Measurements from ENCODE around the gene SERPINB6. TPM values are rescaled to one million over a fixed set of nuclear protein-coding genes. Genes with fewer than 3 reads are reported as not detected.

SERPINB6 gene
- polyA plus RNA-seq, 1 donor (not counting 4 experiments of a cell fraction or from before 2014, with no cell fraction given): 66.4 TPM

- Histone ChIP-seq H3K27me3 (ENCODE audit: control insufficient read depth, extremely low read depth, insufficient read depth, low read length) (no peaks in the 10 kb centered on the region), H3K27ac (ENCODE audit: control insufficient read depth, insufficient read depth, low read length) (no peak overlapping the region), H3K9ac (ENCODE audit: control insufficient read depth, extremely low read depth, insufficient read depth, low read length) (no peak overlapping the region), H2AFZ (ENCODE audit: control insufficient read depth, low read length) (no peak overlapping the region), H3K4me2 (ENCODE audit: control insufficient read depth, extremely low read depth, insufficient read depth, low read depth, low read length) (no peak overlapping the region), H4K20me1 (ENCODE audit: control insufficient read depth, extremely low read depth, insufficient read depth, low read length) (no peaks in the 10 kb centered on the region), H3K79me2 (ENCODE audit: control insufficient read depth, insufficient read depth, low read length) (no peaks in the 10 kb centered on the region), H3K36me3 (ENCODE audit: control insufficient read depth in 2 of 2, extremely low read depth in 1 of 2, insufficient read depth in 2 of 2, low read length in 2 of 2) (peaks cover 11 to 12% of the 10 kb centered on the region in 2 experiments), H3K4me1 (ENCODE audit: control insufficient read depth, extremely low read depth, insufficient read depth, low read length) (no peaks in the 10 kb centered on the region), H3K9me1 (ENCODE audit: control insufficient read depth, extremely low read depth, insufficient read depth, low read length) (no peaks in the 10 kb centered on the region), H3K9me3 (ENCODE audit: control insufficient read depth, low read depth, low read length) (no peaks in the 10 kb centered on the region), H3K4me3 (ENCODE audit: control insufficient read depth in 2 of 3, extremely low read depth in 1 of 3, insufficient read depth in 2 of 3, low read depth in 1 of 3, low read length in 3 of 3) (no peak overlapping the region)
- DNase-seq (ENCODE audit: low read depth, low spot score) (no peak), FAIRE-seq (no peak)
- TF ChIP-seq EZH2 (IDR thresholded peaks at IDR 0.05; ENCODE audit: low read length) (no peak), CTCF (optimal IDR thresholded peaks at IDR 0.05 in 1 of 3, IDR thresholded peaks at IDR 0.05 in 1 of 3, conservative IDR thresholded peaks at IDR 0.05 in 1 of 3; ENCODE audit: extremely low read depth in 1 of 3, insufficient read depth in 2 of 3, low read length in 3 of 3) (no peak)
- dilution Hi-C loops (cut with MboI; ENCODE audit: extremely low pct_ligation_motif_present, low sequenced_read_pairs): no loop called here
These were observed 36.2 kb upstream of the SERPINB6 start for GRCh38 chr6:3007571-3007970.

GRCh38 chr6:3006476-3006875 is 35.1 kb upstream of the SERPINB6 start:
- Histone ChIP-seq H3K9me3 (ENCODE audit: control insufficient read depth, low read depth, low read length) (no peaks in the 10 kb centered on the region), H3K9ac (ENCODE audit: control insufficient read depth, extremely low read depth, insufficient read depth, low read length) (no peak overlapping the region), H3K9me1 (ENCODE audit: control insufficient read depth, extremely low read depth, insufficient read depth, low read length) (no peaks in the 10 kb centered on the region), H3K4me2 (ENCODE audit: control insufficient read depth, extremely low read depth, insufficient read depth, low read depth, low read length) (no peak overlapping the region), H2AFZ (ENCODE audit: control insufficient read depth, low read length) (no peak overlapping the region), H3K36me3 (ENCODE audit: control insufficient read depth in 2 of 2, extremely low read depth in 1 of 2, insufficient read depth in 2 of 2, low read length in 2 of 2) (peaks cover 9 to 11% of the 10 kb centered on the region in 2 experiments), H3K27me3 (ENCODE audit: control insufficient read depth, extremely low read depth, insufficient read depth, low read length) (no peaks in the 10 kb centered on the region), H3K27ac (ENCODE audit: control insufficient read depth, insufficient read depth, low read length) (no peak overlapping the region), H3K4me1 (ENCODE audit: control insufficient read depth, extremely low read depth, insufficient read depth, low read length) (peaks cover 3% of the 10 kb centered on the region), H4K20me1 (ENCODE audit: control insufficient read depth, extremely low read depth, insufficient read depth, low read length) (no peaks in the 10 kb centered on the region), H3K4me3 (ENCODE audit: control insufficient read depth in 2 of 3, extremely low read depth in 1 of 3, insufficient read depth in 2 of 3, low read depth in 1 of 3, low read length in 3 of 3) (no peak overlapping the region), H3K79me2 (ENCODE audit: control insufficient read depth, insufficient read depth, low read length) (no peaks in the 10 kb centered on the region)
- dilution Hi-C loops (cut with MboI; ENCODE audit: extremely low pct_ligation_motif_present, low sequenced_read_pairs): no loop called here
- no peak for DNase-seq (ENCODE audit: low read depth, low spot score)
- TF ChIP-seq CTCF (optimal IDR thresholded peaks at IDR 0.05 in 1 of 3, IDR thresholded peaks at IDR 0.05 in 1 of 3, conservative IDR thresholded peaks at IDR 0.05 in 1 of 3; ENCODE audit: extremely low read depth in 1 of 3, insufficient read depth in 2 of 3, low read length in 3 of 3) (no peak), EZH2 (IDR thresholded peaks at IDR 0.05; ENCODE audit: low read length) (no peak)
- no peak for FAIRE-seq
